Fibroblast of villous mesenchyme (primary cell): ENCODE measurements around the gene UGT1A4. TPM values are rescaled to one million over a fixed set of nuclear protein-coding genes. Genes with fewer than 3 reads are reported as not detected.
"Not testable (repeated sequence)": the region's sequence is repeated elsewhere in the genome, so short reads cannot be mapped to it uniquely, and the experiment has no call there.

Source experiments
- DNase-seq: peaks from one replicate; pipeline ENCODE4 v3.0.0-alpha.2; 2010; ENCODE audit warnings: low read depth
- H3K4me3 ChIP-seq: 2 replicates; pipeline ENCODE4 v1.5.1; 2011; ENCODE audit warnings: low read depth, mild to moderate bottlenecking, low read length
- CTCF ChIP-seq: IDR thresholded peaks from 2 replicates; pipeline ENCODE4 v1.5.1; 2012; ENCODE audit warnings: low read depth, mild to moderate bottlenecking, low read length; ENCODE audit not compliant: insufficient read depth
- total RNA-seq: library from RNA; depleted of rRNA; stranded (reverse); fragments of >200 nt; gene quantifications from 2 replicates; pipeline ENCODE4 v1.2.3, GENCODE V29; 2012

Gene UGT1A4
- total RNA-seq, 1 donor = not detected

GRCh38 chr2:233747283-233747544, 28.7 kb downstream of the UGT1A4 start:
- no peak for DNase-seq
- no peak overlapping the region for H3K4me3 ChIP-seq
- no peak for TF ChIP-seq CTCF

- H3K4me3 ChIP-seq, DNase-seq: not testable (repeated sequence)
These were observed 32.2 kb downstream of the UGT1A4 start for GRCh38 chr2:233750689-233751088.

DNA sequence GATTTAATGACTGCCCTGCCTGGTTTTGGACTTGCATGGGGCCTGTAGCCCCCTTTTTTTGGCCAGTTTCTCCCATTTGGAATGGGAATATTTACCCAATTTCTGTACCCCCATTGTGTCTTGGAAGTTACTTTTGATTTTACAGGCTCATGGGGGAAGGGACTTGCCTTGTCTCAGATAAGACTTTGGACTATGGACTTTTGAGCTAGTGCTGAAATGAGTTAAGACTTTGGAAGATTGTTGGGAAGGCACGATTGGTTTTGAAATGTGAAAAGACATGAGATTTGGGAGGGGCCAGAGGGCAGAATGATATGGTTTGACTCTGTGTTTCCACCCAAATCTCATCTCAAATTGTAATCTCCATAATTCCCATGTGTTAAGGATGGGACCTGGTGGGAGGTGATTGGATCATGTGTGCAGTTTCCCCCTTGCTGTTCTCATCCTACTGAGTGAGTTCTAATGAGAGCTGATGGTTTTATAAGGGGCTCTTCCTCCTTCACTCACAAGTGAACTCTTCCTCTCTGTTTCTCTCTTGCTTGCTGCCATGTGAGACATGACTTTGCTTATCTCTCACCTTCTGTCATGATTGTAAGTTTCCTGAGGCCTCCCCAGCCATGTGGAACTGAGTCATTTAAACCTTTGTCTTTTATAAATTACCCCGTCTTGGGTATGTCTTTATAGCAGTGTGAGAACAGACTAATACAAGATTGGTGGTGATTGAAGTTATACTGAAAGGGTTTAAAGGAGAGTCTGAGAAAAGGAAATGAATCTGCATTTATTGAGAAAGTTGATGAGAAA, 32.9 kb downstream of the UGT1A4 start:
- not testable (repeated sequence) for H3K4me3 ChIP-seq, DNase-seq

DNA sequence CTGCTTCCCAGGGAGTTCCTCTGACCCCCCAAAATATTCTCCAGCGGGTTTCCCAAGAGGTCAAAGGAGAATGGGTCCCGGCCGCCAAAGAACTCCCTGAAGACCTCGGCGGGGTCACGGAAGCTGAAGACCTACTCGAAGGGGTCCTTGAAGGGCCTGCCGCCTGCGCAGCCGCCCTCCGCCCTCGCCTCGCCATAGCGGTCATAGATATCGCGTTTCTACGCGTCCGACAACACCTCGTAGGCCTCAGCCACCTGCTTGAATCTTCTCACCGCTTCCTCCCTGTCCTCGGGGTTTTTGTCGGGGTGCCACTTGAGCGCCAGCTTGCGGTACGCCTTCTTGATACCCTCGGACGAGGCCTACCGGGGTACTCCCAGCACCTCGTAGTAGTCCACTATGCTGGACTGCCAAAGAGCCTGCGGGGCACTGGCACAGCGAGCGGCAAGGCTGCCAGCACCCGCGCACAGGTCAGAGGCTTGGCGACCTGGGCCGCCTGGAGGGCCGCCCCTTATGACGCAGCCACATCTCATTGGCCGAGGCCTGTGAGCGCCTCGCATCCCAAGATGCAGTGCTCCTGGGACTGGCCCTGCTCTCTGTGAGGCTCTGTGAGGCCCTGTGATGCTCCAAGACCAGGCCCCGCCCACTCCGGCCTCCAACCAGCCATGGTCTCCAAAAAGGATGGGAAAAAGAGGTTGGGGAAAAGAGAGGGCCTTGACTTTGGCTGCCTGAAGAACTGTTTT, 36.5 kb downstream of the UGT1A4 start:
- DNase-seq = no peak
- no peak for TF ChIP-seq CTCF
- no peak overlapping the region for H3K4me3 ChIP-seq

DNA sequence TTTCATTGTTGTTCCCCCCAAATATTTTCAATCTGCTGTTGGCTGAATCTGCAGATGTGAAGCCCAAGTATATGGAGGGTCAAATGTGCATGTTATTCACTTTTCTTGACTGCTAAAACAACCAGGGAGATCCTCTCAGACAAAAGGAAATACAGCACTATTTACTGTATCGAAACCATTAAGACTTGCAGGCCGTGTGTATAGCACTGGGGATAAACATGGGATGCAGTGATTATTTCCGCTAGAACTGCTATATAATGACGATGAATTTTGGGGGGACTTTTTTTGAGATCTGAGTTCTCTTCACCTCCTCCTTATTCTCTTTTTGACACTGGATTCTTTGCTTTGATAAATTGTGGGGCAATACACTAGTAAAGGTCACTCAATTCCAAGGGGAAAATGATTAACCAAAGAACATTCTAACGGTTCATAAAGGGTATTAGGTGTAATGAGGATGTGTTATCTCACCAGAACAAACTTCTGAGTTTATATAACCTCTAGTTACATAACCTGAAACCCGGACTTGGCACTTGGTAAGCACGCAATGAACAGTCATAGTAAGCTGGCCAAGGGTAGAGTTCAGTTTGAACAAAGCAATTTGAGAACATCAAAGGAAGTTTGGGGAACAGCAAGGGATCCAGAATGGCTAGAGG, 38.0 kb downstream of the UGT1A4 start:
- H3K4me3 ChIP-seq = no peak overlapping the region
- TF ChIP-seq CTCF = no peak
- no peak for DNase-seq

DNA sequence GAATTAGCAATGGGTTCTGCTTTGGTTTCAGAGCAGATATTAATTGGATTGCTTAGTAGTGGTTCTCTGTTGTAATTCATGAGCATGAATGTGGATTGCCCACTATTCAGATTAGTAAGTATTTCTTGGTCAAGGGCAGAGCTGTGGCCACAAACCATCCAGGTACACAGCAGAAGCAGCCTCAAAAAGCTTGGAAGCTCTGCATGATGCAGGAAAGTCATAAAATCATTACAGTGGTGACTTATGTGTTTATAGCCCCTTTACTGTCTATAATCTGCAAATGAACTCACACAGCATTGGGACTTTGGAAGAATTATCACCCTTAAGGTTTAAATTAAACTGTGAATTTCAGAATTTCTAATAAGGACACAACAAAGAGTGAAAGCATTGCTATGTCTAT, 39.6 kb downstream of the UGT1A4 start:
- TF ChIP-seq CTCF = no peak
- H3K4me3 ChIP-seq = no peak overlapping the region
- DNase-seq = no peak

GRCh38 chr2:233758849-233759248, 40.3 kb downstream of the UGT1A4 start:
- H3K4me3 ChIP-seq = no peak overlapping the region
- no peak for TF ChIP-seq CTCF
- DNase-seq = no peak
